Measurements from ENCODE around the gene PROX2.

Gene PROX2

GRCh38 chr14:74846968-74847665, 28.8 kb downstream of the PROX2 start:
- peak; percentile 40 for DNase-seq (ENCODE audit: low read depth)
- TF ChIP-seq CTCF (IDR thresholded peaks at IDR 0.05; ENCODE audit: insufficient read depth, low read depth, low read length, missing control alignments): no peak
- no peak overlapping the region for H3K4me3 ChIP-seq (ENCODE audit: low read length)

GRCh38 chr14:74846168-74846567, 29.8 kb downstream of the PROX2 start:
- no peak for TF ChIP-seq CTCF (IDR thresholded peaks at IDR 0.05; ENCODE audit: insufficient read depth, low read depth, low read length, missing control alignments)
- no peak overlapping the region for H3K4me3 ChIP-seq (ENCODE audit: low read length)
- DNase-seq (ENCODE audit: low read depth): no peak

- DNase-seq (ENCODE audit: low read depth): no peak
- no peak overlapping the region for H3K4me3 ChIP-seq (ENCODE audit: low read length)
- TF ChIP-seq CTCF (IDR thresholded peaks at IDR 0.05; ENCODE audit: insufficient read depth, low read depth, low read length, missing control alignments): no peak
These were observed 32.3 kb downstream of the PROX2 start for GRCh38 chr14:74843653-74844052.

GRCh38 chr14:74841230-74842207, 34.4 kb downstream of the PROX2 start:
- no peak for TF ChIP-seq CTCF (IDR thresholded peaks at IDR 0.05; ENCODE audit: insufficient read depth, low read depth, low read length, missing control alignments)
- no peak for DNase-seq (ENCODE audit: low read depth)
- no peak overlapping the region for H3K4me3 ChIP-seq (ENCODE audit: low read length)

- no peak for TF ChIP-seq CTCF (IDR thresholded peaks at IDR 0.05; ENCODE audit: insufficient read depth, low read depth, low read length, missing control alignments)
- DNase-seq (ENCODE audit: low read depth): no peak
These were observed 35.3 kb downstream of the PROX2 start for GRCh38 chr14:74840603-74841030.

GRCh38 chr14:74838166-74838565, 37.8 kb downstream of the PROX2 start:
- TF ChIP-seq CTCF (IDR thresholded peaks at IDR 0.05; ENCODE audit: insufficient read depth, low read depth, low read length, missing control alignments): no peak
- no peak overlapping the region for H3K4me3 ChIP-seq (ENCODE audit: low read length)
- DNase-seq (ENCODE audit: low read depth): no peak

More at GRCh38 chr14:74840603-74841030, 35.3 kb downstream of the PROX2 start:
- no peak overlapping the region for H3K4me3 ChIP-seq (ENCODE audit: low read length)

Data from epithelial cell of esophagus (primary cell).